Spinal cord (tissue), 10 donors: Measurements from ENCODE around the gene ALKBH2. TPM values are rescaled to one million over a fixed set of nuclear protein-coding genes. Genes with fewer than 3 reads are reported as not detected.
A peak's percentile ranks its signal among the peaks of the same experiment; 100 is the strongest.

Experiments
- DNase-seq, 6 donors: peaks; one replicate each; pipeline versions ENCODE4 v3.0.0 to v3.0.0-alpha.2; 2013 to 2015; ENCODE audit warnings: low spot score in 6 of 6, low read depth in 4 of 6
- H3K27ac ChIP-seq: one replicate; pipeline ENCODE4 v1.5.1; 2013; ENCODE audit warnings: low read depth, low read length, control low read depth
- H3K27me3 ChIP-seq: one replicate; pipeline ENCODE4 v1.6.1; 2013; ENCODE audit warnings: low read length; ENCODE audit not compliant: control insufficient read depth, insufficient read depth
- H3K36me3 ChIP-seq: one replicate; pipeline ENCODE4 v1.6.1; 2013; ENCODE audit warnings: low read length; ENCODE audit not compliant: control insufficient read depth, insufficient read depth
- H3K4me1 ChIP-seq: one replicate; pipeline ENCODE4 v1.6.1; 2013; ENCODE audit warnings: low read length; ENCODE audit not compliant: control insufficient read depth, insufficient read depth
- H3K4me3 ChIP-seq: one replicate; pipeline ENCODE4 v1.5.1; 2013; ENCODE audit warnings: low read depth, low read length, control low read depth
- H3K9me3 ChIP-seq: one replicate; pipeline ENCODE4 v1.6.1; 2013; ENCODE audit warnings: low read length; ENCODE audit not compliant: control insufficient read depth, insufficient read depth
- WGBS: methylation state at CpG from one replicate; pipeline ENCODE4 v1.1.5; 2013; ENCODE audit warnings: missing lambda C conversion rate; ENCODE audit not compliant: insufficient coverage; 5-methylcytosine and 5-hydroxymethylcytosine counted together
- long read RNA-seq, 4 donors: transcript quantifications; one replicate each; lab custom pipeline, GENCODE V29; 2026
- polyA plus RNA-seq, 2 donors: library from polyadenylated mRNA; unstranded; fragments of 120-200 nt; gene quantifications; one replicate each; pipeline ENCODE4 v1.2.1, GENCODE V29; 2013; ENCODE audit not compliant: insufficient read length in 2 of 2
- total RNA-seq, 2 donors: library from RNA; depleted of rRNA in 1 of 2; stranded (reverse); fragments of 120-200 nt in 1 of 2; fragments of >200 nt in 1 of 2; gene quantifications; one replicate each; pipeline versions ENCODE4 v1.2.3 to v1.2.4, GENCODE V29; 2013 to 2014
- donor health status: healthy.

ALKBH2 gene
- total RNA-seq (10 to 100 TPM; 14.2 to 26.7 TPM), polyA plus RNA-seq (10 to 100 TPM; 30.1 to 33.9 TPM)
- long read RNA-seq, donor 1, transcript ALKBH2-202 (4 exons, 1,159 nt): minor isoform, 5 of 13 reads
- long read RNA-seq, donor 1, transcript ALKBH2-201 (4 exons, 1,030 nt): major isoform, 7 of 13 reads
- long read RNA-seq, donor 1, partial matches to known transcripts: 0 of 13 reads
- long read RNA-seq, donor 1, other reads (novel, unspliced or antisense): 0 of 13 reads
- long read RNA-seq, donor 2, partial matches to known transcripts: 9 of 14 reads
- long read RNA-seq, donor 2, other reads (novel, unspliced or antisense): 0 of 14 reads
- long read RNA-seq, donor 3, partial matches to known transcripts: 0 of 6 reads
- long read RNA-seq, donor 3, other reads (novel, unspliced or antisense): 0 of 6 reads
- long read RNA-seq, donor 4, transcript ALKBH2-201 (4 exons, 1,030 nt): minor isoform, 5 of 179 reads
- long read RNA-seq, donor 4, transcript ALKBH2-202 (4 exons, 1,159 nt): major isoform, 7 of 179 reads
- long read RNA-seq, donor 4, partial matches to known transcripts: 154 of 179 reads
- long read RNA-seq, donor 4, other reads (novel, unspliced or antisense): 6 of 179 reads

DNA sequence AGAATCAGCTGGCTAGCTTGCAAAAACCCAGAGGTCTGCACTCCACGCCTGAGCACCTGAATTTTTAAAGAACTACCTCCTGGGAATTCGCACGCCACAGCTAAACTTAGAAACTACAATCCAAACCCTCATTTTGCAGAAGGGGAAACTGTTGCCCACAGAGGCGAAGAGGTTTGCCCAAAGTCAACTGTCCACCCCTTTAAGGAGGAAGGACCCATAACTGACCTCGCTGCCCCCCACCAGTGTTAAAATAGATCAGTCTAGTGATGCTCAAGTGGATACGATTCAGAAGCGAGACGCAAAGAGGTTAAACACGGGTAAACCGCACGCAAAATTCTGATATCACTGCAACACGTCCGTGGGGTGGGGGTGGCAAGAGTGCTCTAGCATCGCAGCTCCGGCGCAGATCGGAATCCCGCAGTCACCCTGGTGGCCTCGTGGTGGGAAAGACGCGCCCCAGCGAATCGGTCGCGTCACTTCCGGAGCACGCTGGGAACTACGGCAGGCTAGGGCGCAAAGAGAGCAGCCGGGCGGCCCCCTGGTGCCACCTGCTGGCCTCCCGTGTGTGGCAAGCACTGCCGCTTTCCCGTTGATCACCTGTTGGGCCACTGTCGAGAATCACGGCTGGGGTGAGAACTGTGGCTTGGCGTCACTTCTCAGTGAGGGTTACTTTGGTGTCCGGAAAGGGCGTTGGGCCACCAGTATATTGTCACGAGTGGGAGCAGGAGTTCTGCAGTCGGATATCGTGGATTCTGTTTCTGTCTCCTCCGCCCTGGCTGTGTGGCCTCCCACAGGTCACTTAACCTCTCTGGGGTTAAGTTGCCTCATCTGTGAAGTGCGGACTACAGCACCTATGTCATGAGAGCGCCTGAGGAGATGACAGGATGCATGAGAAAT lies at the start of gene ALKBH2:
Gene ALKBH2 (minus strand): TSS at position 451 of the 897 bp plus-strand sequence. CDS start 686 bp downstream, outside the sequence.
- 10% methylated on average over 43 of the region's 45 CpGs for WGBS
- Histone ChIP-seq H3K27me3 (no peaks in the 10 kb centered on the region), H3K4me1 (peaks cover 23% of the 10 kb centered on the region), H3K9me3 (no peaks in the 10 kb centered on the region), H3K4me3 (peak within 1 kb of the TSS; percentile 75), H3K27ac (peak within 1 kb of the TSS; percentile 50), H3K36me3 (peaks cover 31% of the 10 kb centered on the region)
- peak in 5 of 6 donors; percentile 78 to 97 (median 87) for DNase-seq

GRCh38 chr12:109140560-109140959 lies 47.3 kb upstream of the ALKBH2 start:
- no peak for DNase-seq
- 90% methylated on average over 4 of the region's 4 CpGs for WGBS
- no peaks in the 10 kb centered on the region for H3K27me3 ChIP-seq
- H3K4me1 ChIP-seq: no peaks in the 10 kb centered on the region
- no peak overlapping the region for H3K4me3 ChIP-seq
- H3K27ac ChIP-seq: no peak overlapping the region
- no peaks in the 10 kb centered on the region for H3K9me3 ChIP-seq
- H3K36me3 ChIP-seq: peaks cover 6% of the 10 kb centered on the region

- no peak overlapping the region for H3K4me3 ChIP-seq
- H3K9me3 ChIP-seq: no peaks in the 10 kb centered on the region
- H3K27me3 ChIP-seq: no peaks in the 10 kb centered on the region
- DNase-seq: no peak
- H3K4me1 ChIP-seq: no peaks in the 10 kb centered on the region
- no peak overlapping the region for H3K27ac ChIP-seq
- WGBS: 79% methylated on average over 7 of the region's 7 CpGs
- H3K36me3 ChIP-seq: peaks cover 6% of the 10 kb centered on the region
Measured at GRCh38 chr12:109139791-109140190, 46.5 kb upstream of the ALKBH2 start.

- no peak for DNase-seq
- H3K9me3 ChIP-seq: no peaks in the 10 kb centered on the region
- 88% methylated on average over 7 of the region's 9 CpGs for WGBS
- H3K27ac ChIP-seq: no peak overlapping the region
- H3K36me3 ChIP-seq: peaks cover 6% of the 10 kb centered on the region
- no peak overlapping the region for H3K4me3 ChIP-seq
- no peaks in the 10 kb centered on the region for H3K4me1 ChIP-seq
- no peaks in the 10 kb centered on the region for H3K27me3 ChIP-seq
Measured at GRCh38 chr12:109139360-109139759, 46.1 kb upstream of the ALKBH2 start.

DNA sequence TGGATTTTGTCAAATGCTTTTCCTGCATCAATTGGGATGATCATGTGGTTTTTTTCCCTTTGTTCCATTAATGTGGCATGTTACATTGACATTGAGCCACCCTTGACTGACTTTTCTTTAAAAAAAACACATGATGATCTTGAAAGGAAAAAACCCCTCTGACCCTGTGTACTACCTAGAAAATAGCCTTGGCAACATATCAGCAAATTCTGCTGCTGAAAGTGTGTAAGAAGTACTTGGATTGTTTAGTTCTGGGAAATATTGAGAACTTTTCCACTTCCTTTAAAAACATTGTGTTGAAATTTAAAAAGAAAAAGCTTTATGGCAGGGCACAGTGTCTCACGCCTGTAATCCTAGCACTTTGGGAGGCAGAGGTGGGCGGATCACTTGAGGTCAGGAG lies 43.8 kb upstream of the ALKBH2 start:
- Histone ChIP-seq H3K9me3 (no peaks in the 10 kb centered on the region), H3K4me1 (no peaks in the 10 kb centered on the region), H3K27me3 (no peaks in the 10 kb centered on the region), H3K27ac (no peak overlapping the region), H3K4me3 (no peak overlapping the region), H3K36me3 (peaks cover 6% of the 10 kb centered on the region)
- no CpG with 5 or more reads among the region's 2 CpGs for WGBS
- DNase-seq: no peak

DNA sequence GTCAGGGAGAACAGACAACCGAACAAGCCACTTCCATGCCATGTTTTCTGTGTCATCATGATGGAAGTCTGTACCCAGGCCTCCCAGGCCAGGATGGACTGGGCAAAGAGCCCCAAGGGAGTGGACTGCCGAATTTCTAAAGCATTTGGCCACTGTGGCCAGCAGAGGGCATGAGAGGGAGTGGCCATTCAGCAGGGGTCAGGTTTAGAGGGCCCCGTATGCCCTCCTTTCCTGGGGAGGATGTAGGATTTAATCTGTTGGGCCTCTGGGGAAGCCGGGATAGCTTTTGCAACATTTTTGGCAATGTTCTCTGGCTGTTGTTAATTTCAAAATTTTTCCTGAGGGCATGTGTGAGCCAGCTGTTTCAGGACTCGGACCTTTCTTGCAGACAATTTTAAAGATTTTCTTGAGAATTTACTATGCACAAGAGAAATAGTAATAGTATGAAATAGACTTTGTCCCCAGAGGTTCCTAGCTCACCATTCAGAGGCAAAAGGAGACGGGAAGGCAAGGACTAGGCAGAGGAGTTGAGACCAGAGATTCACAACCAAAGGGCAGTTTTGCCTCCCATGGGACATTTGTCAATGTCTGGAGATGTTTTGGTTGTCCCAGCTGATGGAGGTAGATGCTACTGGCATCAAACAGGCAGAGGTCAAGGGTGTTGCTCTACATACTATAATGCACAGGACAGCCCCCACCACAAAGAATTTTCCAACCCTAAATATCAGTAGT lies 41.1 kb upstream of the ALKBH2 start:
- WGBS: 40% methylated on average over 4 of the region's 6 CpGs
- Histone ChIP-seq H3K27me3 (no peaks in the 10 kb centered on the region), H3K4me3 (no peak overlapping the region), H3K4me1 (peaks cover 10% of the 10 kb centered on the region), H3K36me3 (peaks cover under 1% of the 10 kb centered on the region), H3K27ac (no peak overlapping the region), H3K9me3 (no peaks in the 10 kb centered on the region)
- no peak for DNase-seq

DNA sequence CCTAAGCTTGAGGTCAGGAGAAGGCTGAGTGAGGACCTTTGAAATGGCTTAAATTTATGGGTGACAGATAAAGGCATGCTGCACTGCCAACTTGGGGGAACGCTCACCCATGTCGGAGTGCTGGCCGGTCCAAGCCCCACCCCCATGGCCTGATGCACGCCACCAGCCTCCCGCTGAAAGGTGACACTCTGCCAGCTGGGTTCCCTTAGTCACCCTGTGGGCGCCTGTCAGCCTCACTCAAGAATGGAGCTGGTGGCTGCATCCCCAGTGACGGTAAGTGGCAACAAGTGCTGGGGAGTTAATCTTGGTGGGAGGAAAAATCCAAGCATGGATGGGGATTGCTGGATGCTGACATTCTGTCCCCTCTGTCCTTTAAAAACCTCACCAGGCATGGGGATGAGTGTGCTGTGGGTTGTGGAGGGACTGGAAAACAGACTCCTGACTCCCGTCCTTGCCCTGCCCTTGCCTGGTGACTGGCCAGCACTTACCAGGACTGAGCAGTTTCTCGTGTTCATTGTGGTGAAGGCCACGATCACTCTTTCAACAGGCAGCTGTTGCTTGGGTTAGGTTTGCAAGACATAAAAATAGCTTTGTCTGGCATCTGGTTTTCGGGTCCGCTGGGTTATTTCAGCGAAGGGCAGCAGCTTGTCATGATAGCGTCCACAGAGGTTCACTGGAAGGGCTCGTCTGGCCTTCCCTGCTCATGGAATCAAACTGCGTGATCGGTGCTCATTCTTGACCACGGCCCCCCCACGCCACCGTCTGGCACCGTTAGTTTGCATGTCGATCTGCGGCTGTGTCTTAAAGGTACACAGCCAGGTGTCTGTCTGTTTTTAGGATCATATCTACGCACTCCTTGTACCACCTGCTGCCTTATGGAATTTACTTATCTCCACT lies 38.1 kb upstream of the ALKBH2 start:
- Histone ChIP-seq H3K36me3 (no peaks in the 10 kb centered on the region), H3K27me3 (no peaks in the 10 kb centered on the region), H3K27ac (no peak overlapping the region), H3K4me3 (no peak overlapping the region), H3K9me3 (no peaks in the 10 kb centered on the region), H3K4me1 (peaks cover 10% of the 10 kb centered on the region)
- 55% methylated on average over 21 of the region's 24 CpGs for WGBS
- no peak for DNase-seq

- Histone ChIP-seq H3K4me3 (no peak overlapping the region), H3K36me3 (no peaks in the 10 kb centered on the region), H3K9me3 (no peaks in the 10 kb centered on the region), H3K4me1 (peaks cover 10% of the 10 kb centered on the region), H3K27me3 (no peaks in the 10 kb centered on the region), H3K27ac (no peak overlapping the region)
- WGBS: 85% methylated on average over 14 of the region's 15 CpGs
- no peak for DNase-seq
Measured at GRCh38 chr12:109130297-109131153, 37.3 kb upstream of the ALKBH2 start.
